ENCODE results near the gene GRM4. TPM values are rescaled to one million over a fixed set of nuclear protein-coding genes. Genes with fewer than 3 reads are reported as not detected.

The GRM4 gene
- total and polyA plus RNA-seq, 10 of the 15 experiments (the other 5 are each of a cell fraction or from before 2014, with no cell fraction given) = 0.01 to 0.31 (median 0.05) TPM; not detected in 2

GRCh38 chr6:33979750-33980149 lies 166.1 kb downstream of the GRM4 start:
- FAIRE-seq (no peak), ATAC-seq (no peak), DNase-seq (ENCODE audit: low read depth, low spot score) (no peak)
- Histone ChIP-seq H3K4me2 (ENCODE audit: control insufficient read depth, insufficient read depth) (no peak overlapping the region), H3K4me1 (ENCODE audit: control insufficient read depth, insufficient read depth, low read length) (no peaks in the 10 kb centered on the region), H3K9me3 (replicated peaks; ENCODE audit: control insufficient read depth, insufficient read depth, low read length) (no peaks in the 10 kb centered on the region), H3K27ac (ENCODE audit: control insufficient read depth, insufficient read depth) (no peak overlapping the region), H3K9ac (ENCODE audit: control insufficient read depth, insufficient read depth, low read length) (no peak overlapping the region), H2AFZ (ENCODE audit: control insufficient read depth, low read depth, low read length) (no peak overlapping the region), H3K4me3 (no peak overlapping the region), H3K79me2 (ENCODE audit: control insufficient read depth, insufficient read depth, low read length) (no peaks in the 10 kb centered on the region), H3K27me3 (replicated peaks in 1 of 2; ENCODE audit: control insufficient read depth in 2 of 2, insufficient read depth in 2 of 2, low read length in 1 of 2) (peaks cover 0 to 7% of the 10 kb centered on the region in 2 experiments; a peak in 3 of 4 replicates), H4K20me1 (ENCODE audit: control insufficient read depth, insufficient read depth) (0 out of 2 replicates have a peak, but pooled peaks cover 3% of the 10 kb centered on the region), H3K36me3 (ENCODE audit: control insufficient read depth in 2 of 2, insufficient read depth in 2 of 2, low read length in 1 of 2) (no peaks in the 10 kb centered on the region)
- intact Hi-C loops (cut with micrococcal nuclease; ENCODE audit: unreplicated experiment) = no loop called here
- ChIA-PET SMC1A (ENCODE audit: uncharacterized antibody, unreplicated experiment) (no interaction called here), POLR2A (no interaction called here), CTCF (interaction anchor here (1.2 kb wide), 1 partner anchor 213 kb away, joined by 3 read pairs; no protein-coding TSS in a partner anchor), RAD21 (ENCODE audit: unreplicated experiment) (no interaction called here)
- in situ Hi-C loops (cut with MboI) = no loop called here
- WGBS (ENCODE audit: insufficient coverage, insufficient replicate concordance, low lambda C conversion rate, missing lambda C conversion rate) = 3% methylated on average over 4 of the region's 4 CpGs
- TF ChIP-seq NFYA (IDR thresholded peaks at IDR 0.05; ENCODE audit: borderline replicate concordance, low read depth, low read length) (no peak), MTA3 (IDR thresholded peaks at IDR 0.05; ENCODE audit: borderline replicate concordance, low read length) (no peak), FOXK2 (IDR thresholded peaks at IDR 0.05) (no peak), FOXM1 (IDR thresholded peaks at IDR 0.05; ENCODE audit: low read depth, low read length) (no peak), CHD1 (IDR thresholded peaks at IDR 0.05; ENCODE audit: low read depth, low read length) (no peak), ZNF384 (IDR thresholded peaks at IDR 0.05; ENCODE audit: borderline replicate concordance, low read depth, low read length) (no peak), CHD4 (IDR thresholded peaks at IDR 0.05) (no peak), IKZF2 (IDR thresholded peaks at IDR 0.05) (no peak), NFYB (IDR thresholded peaks at IDR 0.05; ENCODE audit: insufficient read depth, low read depth, low read length) (no peak), SMAD1 (IDR thresholded peaks at IDR 0.05; ENCODE audit: low read depth, partially characterized antibody) (no peak), STAT3 (IDR thresholded peaks at IDR 0.05; ENCODE audit: low read depth, low read length) (no peak), RAD51 (IDR thresholded peaks at IDR 0.05) (no peak), KLF5 (IDR thresholded peaks at IDR 0.05; ENCODE audit: partially characterized antibody) (no peak), SP1 (IDR thresholded peaks at IDR 0.05; ENCODE audit: low read depth, low read length) (no peak), STAT1 (conservative IDR thresholded peaks at IDR 0.05) (no peak), BCL3 (IDR thresholded peaks at IDR 0.05; ENCODE audit: borderline replicate concordance, insufficient read depth, low read depth, low read length, poor library complexity, severe bottlenecking) (no peak), NR2C1 (IDR thresholded peaks at IDR 0.05) (no peak), BCLAF1 (IDR thresholded peaks at IDR 0.05) (no peak)
- BruUV-seq (replicated peaks) = no TSS peak

All from GM12878 (cell line).